ENCODE results near the gene TMEM63C.
A peak's percentile ranks its signal among the peaks of the same experiment; 100 is the strongest.

Gene TMEM63C

DNA sequence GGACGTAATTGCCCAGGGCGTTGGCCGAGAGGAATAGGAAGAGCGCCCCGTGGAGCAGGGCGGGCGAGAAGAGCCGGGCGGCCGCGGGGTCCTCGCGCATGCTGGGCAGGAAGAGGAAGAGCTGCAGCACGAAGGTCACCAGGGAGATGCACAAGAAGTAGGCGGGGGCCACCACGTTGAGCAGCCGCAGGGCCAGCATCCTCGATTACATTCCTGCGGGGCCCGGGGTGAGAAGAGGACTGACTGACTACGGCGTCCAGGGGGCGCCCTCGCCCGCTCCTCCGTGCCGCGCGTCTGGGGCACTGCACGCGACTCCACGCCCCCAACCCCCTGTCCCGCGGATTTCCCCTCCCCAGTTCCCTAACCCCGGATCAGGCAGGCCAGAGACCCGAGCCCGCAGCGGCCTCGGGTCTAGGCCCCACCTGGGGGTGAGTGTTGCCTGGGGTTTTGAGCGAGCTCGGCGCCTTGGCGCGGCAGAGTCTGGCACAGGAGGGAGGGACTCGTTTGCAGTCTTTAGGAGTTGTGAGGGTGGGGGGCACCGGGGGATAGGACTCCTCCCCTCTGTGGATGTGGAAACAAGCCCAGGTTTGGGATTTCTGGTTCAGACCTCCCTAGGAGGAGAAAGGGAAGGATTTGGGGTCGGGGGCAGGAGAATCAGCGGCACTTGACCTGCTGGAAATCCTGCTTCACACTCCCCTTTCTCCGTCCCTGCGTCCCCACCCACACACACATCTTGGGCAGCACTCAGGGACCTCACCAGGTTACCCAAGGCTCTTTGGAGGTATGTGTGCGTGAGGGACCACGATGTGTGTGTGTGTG, 41.8 kb upstream of the TMEM63C start:
- no CpG with 5 or more reads among the region's 52 CpGs for WGBS (ENCODE audit: extremely low coverage, insufficient coverage, low lambda C conversion rate)

DNA sequence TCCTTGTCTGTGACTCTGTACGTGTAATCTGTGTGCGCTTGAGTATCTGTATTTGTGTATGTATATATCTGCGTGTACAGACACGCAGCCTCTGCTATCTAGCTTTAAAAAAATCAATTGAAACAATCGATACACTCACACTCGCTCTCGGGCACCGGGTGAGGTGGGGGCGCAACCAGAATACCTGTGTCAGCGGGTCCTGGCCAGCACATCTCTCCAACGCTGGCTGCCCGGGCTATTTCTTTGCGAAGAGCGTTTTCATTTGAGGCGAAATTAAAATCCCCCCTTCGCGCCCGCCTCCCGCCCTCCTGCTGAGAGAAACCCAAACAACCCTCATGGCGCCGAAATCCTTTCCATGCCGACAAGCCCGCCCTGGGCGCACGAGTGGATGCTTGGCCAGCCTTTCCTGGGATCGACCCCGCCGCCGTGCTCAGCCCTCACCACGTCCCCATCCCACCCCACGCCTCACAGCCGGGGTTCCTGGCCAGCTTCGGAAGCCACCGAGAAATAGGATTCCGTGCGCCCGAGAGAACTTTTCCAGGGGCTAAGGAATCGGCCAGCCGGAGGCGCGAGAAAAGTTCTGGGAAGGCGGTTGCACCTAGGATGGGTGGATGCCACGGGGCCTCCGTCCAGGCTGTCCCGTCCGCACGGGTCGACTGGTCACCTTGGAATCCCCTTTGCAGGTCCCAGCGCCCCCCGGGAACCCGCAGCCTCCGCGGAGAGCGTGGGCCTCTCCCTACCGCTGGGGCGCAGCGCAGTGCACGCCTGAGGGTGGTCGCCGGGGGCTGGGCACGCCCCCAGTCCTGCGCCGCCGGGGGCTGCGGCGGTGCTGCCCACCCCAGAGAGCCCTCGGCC, 41.0 kb upstream of the TMEM63C start:
- Histone ChIP-seq H3K18ac (ENCODE audit: low read length) (no peak overlapping the region), H3K9ac (ENCODE audit: low read length) (peak overlapping the region; percentile 50), H3K27me3 (ENCODE audit: insufficient read depth, low read length, poor library complexity) (no peaks in the 10 kb centered on the region), H4K8ac (ENCODE audit: low read depth, low read length) (no peak overlapping the region), H2BK120ac (ENCODE audit: low read depth, low read length) (no peak overlapping the region), H3K36me3 (ENCODE audit: control insufficient read depth, insufficient read depth, low read length) (no peaks in the 10 kb centered on the region), H2BK15ac (replicated peaks; ENCODE audit: low read depth) (no peak overlapping the region), H4K5ac (ENCODE audit: low read length) (no peak overlapping the region), H3K4me1 (ENCODE audit: control insufficient read depth, low read depth, low read length) (peaks cover 7% of the 10 kb centered on the region), H3K79me1 (ENCODE audit: low read length) (no peaks in the 10 kb centered on the region), H2AK5ac (ENCODE audit: low read length) (no peak overlapping the region), H2BK5ac (ENCODE audit: low read length) (no peak overlapping the region), H3K79me2 (ENCODE audit: control insufficient read depth, insufficient read depth, low read length) (no peaks in the 10 kb centered on the region), H3K27ac (ENCODE audit: low read depth, low read length) (no peak overlapping the region), H3K4me3 (ENCODE audit: low read length) (peak overlapping the region; percentile 16), H3K4ac (ENCODE audit: low read depth, low read length) (no peak overlapping the region), H3K4me2 (ENCODE audit: low read length) (peak overlapping the region; percentile 97), H3K23ac (ENCODE audit: low read length) (no peak overlapping the region), H3K56ac (ENCODE audit: low read length) (peak overlapping the region; percentile 78)
- peak; percentile 46 for DNase-seq
- no CpG with 5 or more reads among the region's 67 CpGs for WGBS (ENCODE audit: extremely low coverage, insufficient coverage, low lambda C conversion rate)

More for the DNA sequence above, 41.8 kb upstream of the TMEM63C start:
- Histone ChIP-seq H2BK5ac (ENCODE audit: low read length) (no peak overlapping the region), H3K4ac (ENCODE audit: low read depth, low read length) (no peak overlapping the region), H3K4me2 (ENCODE audit: low read length) (peak overlapping the region; percentile 97), H3K23ac (ENCODE audit: low read length) (no peak overlapping the region), H4K8ac (ENCODE audit: low read depth, low read length) (no peak overlapping the region), H2BK15ac (replicated peaks; ENCODE audit: low read depth) (no peak overlapping the region), H3K36me3 (ENCODE audit: control insufficient read depth, insufficient read depth, low read length) (no peaks in the 10 kb centered on the region), H3K79me1 (ENCODE audit: low read length) (no peaks in the 10 kb centered on the region), H3K27ac (ENCODE audit: low read depth, low read length) (no peak overlapping the region), H3K27me3 (ENCODE audit: insufficient read depth, low read length, poor library complexity) (no peaks in the 10 kb centered on the region), H2BK120ac (ENCODE audit: low read depth, low read length) (no peak overlapping the region), H3K9ac (ENCODE audit: low read length) (peak overlapping the region; percentile 49), H3K56ac (ENCODE audit: low read length) (peak overlapping the region; percentile 65), H3K4me3 (ENCODE audit: low read length) (peak overlapping the region; percentile 29), H2AK5ac (ENCODE audit: low read length) (no peak overlapping the region), H3K4me1 (ENCODE audit: control insufficient read depth, low read depth, low read length) (peaks cover 7% of the 10 kb centered on the region), H3K79me2 (ENCODE audit: control insufficient read depth, insufficient read depth, low read length) (no peaks in the 10 kb centered on the region), H3K18ac (ENCODE audit: low read length) (no peak overlapping the region), H4K5ac (ENCODE audit: low read length) (no peak overlapping the region)
- peak; percentile 90 for DNase-seq

DNA sequence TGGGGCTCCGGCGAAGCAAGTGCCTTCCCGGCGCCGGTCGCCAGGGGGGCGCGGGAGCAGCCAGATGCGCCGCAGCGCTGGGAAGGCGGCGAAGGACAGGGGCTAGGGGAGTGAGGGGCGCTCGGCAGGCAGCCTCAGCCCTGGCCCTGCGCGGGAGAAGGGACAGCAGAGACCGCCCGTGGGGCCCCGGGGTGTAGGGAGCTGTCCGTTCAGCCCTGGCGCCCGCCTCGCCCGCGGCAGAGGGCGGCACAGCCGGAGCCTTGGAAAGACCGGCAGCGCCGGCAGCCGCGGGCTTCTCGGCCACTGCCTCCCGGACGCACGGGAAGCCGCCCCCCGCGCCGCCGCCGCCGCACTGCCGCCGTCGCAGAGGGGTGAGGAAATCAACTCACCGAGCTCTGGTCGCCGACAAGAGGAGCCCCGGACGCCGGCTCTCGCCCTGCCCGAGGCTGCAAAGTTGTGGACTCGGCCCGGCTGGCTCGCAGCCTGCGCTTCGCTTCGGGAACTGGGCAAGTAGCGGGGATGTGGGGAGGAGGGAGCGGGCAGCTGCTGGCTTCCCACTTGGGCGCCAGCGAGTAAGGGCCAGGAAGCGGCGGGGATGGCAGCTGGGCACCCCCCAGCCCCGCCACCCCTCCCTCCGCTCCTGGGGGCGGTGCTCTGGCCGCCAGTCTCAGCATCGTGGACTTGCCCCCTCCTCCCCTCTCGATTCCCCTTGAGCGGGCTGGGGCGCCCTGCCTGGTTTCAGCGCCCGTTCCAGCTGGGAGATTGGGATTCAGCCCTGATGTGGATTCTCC, 40.2 kb upstream of the TMEM63C start, which contains the start of gene ZDHHC22:
Gene ZDHHC22 (minus strand): TSS at position 578 of the 791 bp plus-strand sequence. CDS start 2,053 bp downstream, outside the sequence.
- no peaks in the 10 kb centered on the region for H3K79me1 ChIP-seq (ENCODE audit: low read length)
- H3K23ac ChIP-seq (ENCODE audit: low read length), result no peak within 1 kb of the TSS
- H3K4me3 ChIP-seq (ENCODE audit: low read length), result peak within 1 kb of the TSS; percentile 33
- H3K4me2 ChIP-seq (ENCODE audit: low read length), result peak within 1 kb of the TSS; percentile 97
- H2BK15ac ChIP-seq (replicated peaks; ENCODE audit: low read depth), result no peak within 1 kb of the TSS
- H3K18ac ChIP-seq (ENCODE audit: low read length), result peak within 1 kb of the TSS; percentile 34
- WGBS (ENCODE audit: extremely low coverage, insufficient coverage, low lambda C conversion rate), result no CpG with 5 or more reads among the region's 77 CpGs
- no peak within 1 kb of the TSS for H2BK5ac ChIP-seq (ENCODE audit: low read length)
- H3K27me3 ChIP-seq (ENCODE audit: insufficient read depth, low read length, poor library complexity), result no peaks in the 10 kb centered on the region
- no peak within 1 kb of the TSS for H3K27ac ChIP-seq (ENCODE audit: low read depth, low read length)
- no peak within 1 kb of the TSS for H3K4ac ChIP-seq (ENCODE audit: low read depth, low read length)
- no peaks in the 10 kb centered on the region for H3K79me2 ChIP-seq (ENCODE audit: control insufficient read depth, insufficient read depth, low read length)
- peaks cover 11% of the 10 kb centered on the region for H3K4me1 ChIP-seq (ENCODE audit: control insufficient read depth, low read depth, low read length)
- H2BK120ac ChIP-seq (ENCODE audit: low read depth, low read length), result no peak within 1 kb of the TSS
- H3K36me3 ChIP-seq (ENCODE audit: control insufficient read depth, insufficient read depth, low read length), result no peaks in the 10 kb centered on the region
- peak; percentile 82 for DNase-seq
- no peak within 1 kb of the TSS for H4K8ac ChIP-seq (ENCODE audit: low read depth, low read length)
- H3K56ac ChIP-seq (ENCODE audit: low read length), result peak within 1 kb of the TSS; percentile 78
- no peak within 1 kb of the TSS for H2AK5ac ChIP-seq (ENCODE audit: low read length)
- H4K5ac ChIP-seq (ENCODE audit: low read length), result no peak within 1 kb of the TSS
- H3K9ac ChIP-seq (ENCODE audit: low read length), result peak within 1 kb of the TSS; percentile 50

DNA sequence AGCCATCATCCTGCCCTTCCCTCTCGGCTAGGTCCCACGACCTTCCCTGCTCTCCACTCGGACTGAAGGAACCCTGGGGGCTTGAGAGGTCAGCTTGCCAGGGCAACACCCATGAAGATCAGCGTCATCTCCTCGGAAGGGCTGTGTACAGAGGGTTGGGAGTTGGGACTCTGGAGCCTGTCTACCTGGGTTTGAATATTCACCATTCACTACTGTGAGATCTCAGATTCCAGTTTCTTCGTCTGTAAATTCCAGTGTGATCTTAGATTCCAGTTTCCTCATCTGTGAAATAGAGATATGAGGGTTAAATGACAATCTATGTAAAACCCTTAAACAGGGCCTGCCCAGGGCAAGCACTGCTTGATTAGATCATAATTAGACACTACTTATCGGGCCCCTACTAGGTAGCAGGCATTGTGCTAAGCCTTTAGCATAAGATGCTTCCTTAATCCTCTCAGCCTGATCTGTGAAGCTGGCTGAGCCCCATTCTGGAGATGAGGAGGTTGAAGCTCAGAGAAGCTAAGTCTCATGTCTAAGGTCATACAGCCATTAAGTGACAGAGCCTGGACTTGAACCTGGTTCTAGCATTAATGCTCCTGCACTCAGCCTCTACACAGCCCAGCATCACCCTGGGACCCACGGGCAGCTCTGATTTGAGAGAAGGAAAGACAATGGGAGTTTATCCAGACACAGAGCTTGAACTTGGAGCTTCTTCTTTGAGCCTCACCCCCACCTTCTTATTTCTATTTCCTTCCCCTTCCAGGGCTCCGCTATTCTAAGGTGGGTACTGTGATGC, 39.4 kb upstream of the TMEM63C start:
- Histone ChIP-seq H2BK15ac (replicated peaks; ENCODE audit: low read depth) (no peak overlapping the region), H3K4me2 (ENCODE audit: low read length) (peak overlapping the region; percentile 75), H2BK5ac (ENCODE audit: low read length) (no peak overlapping the region), H3K9ac (ENCODE audit: low read length) (peak overlapping the region; percentile 41), H3K4me3 (ENCODE audit: low read length) (no peak overlapping the region), H3K79me2 (ENCODE audit: control insufficient read depth, insufficient read depth, low read length) (no peaks in the 10 kb centered on the region), H3K23ac (ENCODE audit: low read length) (no peak overlapping the region), H3K4ac (ENCODE audit: low read depth, low read length) (no peak overlapping the region), H4K8ac (ENCODE audit: low read depth, low read length) (no peak overlapping the region), H3K18ac (ENCODE audit: low read length) (no peak overlapping the region), H4K5ac (ENCODE audit: low read length) (no peak overlapping the region), H2AK5ac (ENCODE audit: low read length) (no peak overlapping the region), H3K27ac (ENCODE audit: low read depth, low read length) (no peak overlapping the region), H3K36me3 (ENCODE audit: control insufficient read depth, insufficient read depth, low read length) (no peaks in the 10 kb centered on the region), H3K27me3 (ENCODE audit: insufficient read depth, low read length, poor library complexity) (no peaks in the 10 kb centered on the region), H3K4me1 (ENCODE audit: control insufficient read depth, low read depth, low read length) (peaks cover 11% of the 10 kb centered on the region), H2BK120ac (ENCODE audit: low read depth, low read length) (no peak overlapping the region), H3K79me1 (ENCODE audit: low read length) (no peaks in the 10 kb centered on the region), H3K56ac (ENCODE audit: low read length) (peak overlapping the region; percentile 78)
- no CpG with 5 or more reads among the region's 9 CpGs for WGBS (ENCODE audit: extremely low coverage, insufficient coverage, low lambda C conversion rate)
- peak; percentile 84 for DNase-seq

DNA sequence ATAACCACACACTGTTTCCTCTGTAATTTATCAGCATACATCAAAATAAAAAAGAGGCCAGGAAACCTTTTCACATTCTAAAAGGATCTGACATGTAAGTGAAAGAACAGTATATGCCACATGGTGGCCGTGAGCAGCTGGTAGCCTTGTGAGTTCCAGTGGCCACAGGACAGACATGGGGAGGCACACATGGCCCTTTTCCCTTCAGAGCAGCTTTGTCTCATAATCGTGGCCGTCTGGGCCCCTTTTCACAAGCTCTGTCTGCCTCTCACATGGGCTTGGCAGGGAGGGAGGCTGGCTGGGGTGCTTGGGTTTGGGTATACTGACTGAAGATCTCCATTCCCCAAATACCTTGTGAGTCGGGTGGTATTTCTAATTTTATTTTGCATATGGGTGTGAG, 38.5 kb upstream of the TMEM63C start:
- Histone ChIP-seq H3K27ac (ENCODE audit: low read depth, low read length) (no peak overlapping the region), H3K9ac (ENCODE audit: low read length) (no peak overlapping the region), H3K36me3 (ENCODE audit: control insufficient read depth, insufficient read depth, low read length) (no peaks in the 10 kb centered on the region), H3K4me3 (ENCODE audit: low read length) (no peak overlapping the region), H3K4ac (ENCODE audit: low read depth, low read length) (no peak overlapping the region), H4K5ac (ENCODE audit: low read length) (no peak overlapping the region), H2BK120ac (ENCODE audit: low read depth, low read length) (no peak overlapping the region), H3K79me1 (ENCODE audit: low read length) (no peaks in the 10 kb centered on the region), H3K4me1 (ENCODE audit: control insufficient read depth, low read depth, low read length) (peaks cover 11% of the 10 kb centered on the region), H3K79me2 (ENCODE audit: control insufficient read depth, insufficient read depth, low read length) (no peaks in the 10 kb centered on the region), H3K18ac (ENCODE audit: low read length) (no peak overlapping the region), H3K56ac (ENCODE audit: low read length) (no peak overlapping the region), H2AK5ac (ENCODE audit: low read length) (no peak overlapping the region), H2BK15ac (replicated peaks; ENCODE audit: low read depth) (no peak overlapping the region), H2BK5ac (ENCODE audit: low read length) (no peak overlapping the region), H3K23ac (ENCODE audit: low read length) (no peak overlapping the region), H3K4me2 (ENCODE audit: low read length) (no peak overlapping the region), H4K8ac (ENCODE audit: low read depth, low read length) (no peak overlapping the region), H3K27me3 (ENCODE audit: insufficient read depth, low read length, poor library complexity) (no peaks in the 10 kb centered on the region)
- no CpG with 5 or more reads among the region's 4 CpGs for WGBS (ENCODE audit: extremely low coverage, insufficient coverage, low lambda C conversion rate)
- no peak for DNase-seq
